ENCODE measurements around the gene TMEM72. TPM values are rescaled to one million over a fixed set of nuclear protein-coding genes. Genes with fewer than 3 reads are reported as not detected.

Gene TMEM72
- polyA plus RNA-seq, 1 donor (not counting 4 experiments of a cell fraction or from before 2014, with no cell fraction given), result not detected

- FAIRE-seq, result no peak
- dilution Hi-C loops (cut with MboI; ENCODE audit: extremely low pct_ligation_motif_present, low sequenced_read_pairs), result no loop called here
- no peak overlapping the region for H2AFZ ChIP-seq (ENCODE audit: control insufficient read depth, low read length)
- no peak overlapping the region for H3K4me2 ChIP-seq (ENCODE audit: control insufficient read depth, extremely low read depth, insufficient read depth, low read depth, low read length)
- H3K27ac ChIP-seq (ENCODE audit: control insufficient read depth, insufficient read depth, low read length), result no peak overlapping the region
- H3K27me3 ChIP-seq (ENCODE audit: control insufficient read depth, extremely low read depth, insufficient read depth, low read length), result no peaks in the 10 kb centered on the region
- no peaks in the 10 kb centered on the region for H3K36me3 ChIP-seq (ENCODE audit: control insufficient read depth in 2 of 2, extremely low read depth in 1 of 2, insufficient read depth in 2 of 2, low read length in 2 of 2)
- H3K9ac ChIP-seq (ENCODE audit: control insufficient read depth, extremely low read depth, insufficient read depth, low read length), result no peak overlapping the region
- no peaks in the 10 kb centered on the region for H3K9me1 ChIP-seq (ENCODE audit: control insufficient read depth, extremely low read depth, insufficient read depth, low read length)
- no peak overlapping the region for H3K4me3 ChIP-seq (ENCODE audit: control insufficient read depth in 2 of 3, extremely low read depth in 1 of 3, insufficient read depth in 2 of 3, low read depth in 1 of 3, low read length in 3 of 3)
- no peak for TF ChIP-seq CTCF (optimal IDR thresholded peaks at IDR 0.05 in 1 of 3, IDR thresholded peaks at IDR 0.05 in 1 of 3, conservative IDR thresholded peaks at IDR 0.05 in 1 of 3; ENCODE audit: extremely low read depth in 1 of 3, insufficient read depth in 2 of 3, low read length in 3 of 3)
- TF ChIP-seq EZH2 (IDR thresholded peaks at IDR 0.05; ENCODE audit: low read length), result no peak
- no peaks in the 10 kb centered on the region for H4K20me1 ChIP-seq (ENCODE audit: control insufficient read depth, extremely low read depth, insufficient read depth, low read length)
- no peaks in the 10 kb centered on the region for H3K4me1 ChIP-seq (ENCODE audit: control insufficient read depth, extremely low read depth, insufficient read depth, low read length)
- no peak for DNase-seq (ENCODE audit: low read depth, low spot score)
- no peaks in the 10 kb centered on the region for H3K79me2 ChIP-seq (ENCODE audit: control insufficient read depth, insufficient read depth, low read length)
- no peaks in the 10 kb centered on the region for H3K9me3 ChIP-seq (ENCODE audit: control insufficient read depth, low read depth, low read length)
These were observed 39.4 kb downstream of the TMEM72 start for GRCh38 chr10:44950326-44951225.

- no peaks in the 10 kb centered on the region for H3K79me2 ChIP-seq (ENCODE audit: control insufficient read depth, insufficient read depth, low read length)
- H3K9me1 ChIP-seq (ENCODE audit: control insufficient read depth, extremely low read depth, insufficient read depth, low read length), result no peaks in the 10 kb centered on the region
- H3K4me2 ChIP-seq (ENCODE audit: control insufficient read depth, extremely low read depth, insufficient read depth, low read depth, low read length), result no peak overlapping the region
- H3K27ac ChIP-seq (ENCODE audit: control insufficient read depth, insufficient read depth, low read length), result no peak overlapping the region
- TF ChIP-seq CTCF (optimal IDR thresholded peaks at IDR 0.05 in 1 of 3, IDR thresholded peaks at IDR 0.05 in 1 of 3, conservative IDR thresholded peaks at IDR 0.05 in 1 of 3; ENCODE audit: extremely low read depth in 1 of 3, insufficient read depth in 2 of 3, low read length in 3 of 3), result no peak
- TF ChIP-seq EZH2 (IDR thresholded peaks at IDR 0.05; ENCODE audit: low read length), result no peak
- H3K4me1 ChIP-seq (ENCODE audit: control insufficient read depth, extremely low read depth, insufficient read depth, low read length), result no peaks in the 10 kb centered on the region
- DNase-seq (ENCODE audit: low read depth, low spot score), result no peak
- FAIRE-seq, result no peak
- no peaks in the 10 kb centered on the region for H3K27me3 ChIP-seq (ENCODE audit: control insufficient read depth, extremely low read depth, insufficient read depth, low read length)
- H3K9ac ChIP-seq (ENCODE audit: control insufficient read depth, extremely low read depth, insufficient read depth, low read length), result no peak overlapping the region
- peaks cover 0 to 2% of the 10 kb centered on the region in 2 experiments for H3K36me3 ChIP-seq (ENCODE audit: control insufficient read depth in 2 of 2, extremely low read depth in 1 of 2, insufficient read depth in 2 of 2, low read length in 2 of 2)
- H2AFZ ChIP-seq (ENCODE audit: control insufficient read depth, low read length), result no peak overlapping the region
- no peaks in the 10 kb centered on the region for H3K9me3 ChIP-seq (ENCODE audit: control insufficient read depth, low read depth, low read length)
- H3K4me3 ChIP-seq (ENCODE audit: control insufficient read depth in 2 of 3, extremely low read depth in 1 of 3, insufficient read depth in 2 of 3, low read depth in 1 of 3, low read length in 3 of 3), result no peak overlapping the region
- dilution Hi-C loops (cut with MboI; ENCODE audit: extremely low pct_ligation_motif_present, low sequenced_read_pairs), result no loop called here
- no peaks in the 10 kb centered on the region for H4K20me1 ChIP-seq (ENCODE audit: control insufficient read depth, extremely low read depth, insufficient read depth, low read length)
These were observed 40.6 kb downstream of the TMEM72 start for GRCh38 chr10:44951576-44952226.
